ENCODE data around the gene ZNF385B. TPM values are rescaled to one million over a fixed set of nuclear protein-coding genes. Genes with fewer than 3 reads are reported as not detected.
"Not testable (repeated sequence)": the region's sequence is repeated elsewhere in the genome, so short reads cannot be mapped to it uniquely, and the experiment has no call there.

Gene ZNF385B
- total RNA-seq, 6 experiments from 2014 or later, result 0.08 to 0.26 (median 0.22) TPM; not detected in 1

- no peak for DNase-seq
- no peak overlapping the region for H3K4me3 Mint-ChIP-seq
- TF ChIP-seq CTCF (IDR thresholded peaks at IDR 0.05), result no peak
These were observed 224.4 kb downstream of the ZNF385B start for GRCh38 chr2:179636995-179637394.

GRCh38 chr2:179636100-179636980, 225.1 kb downstream of the ZNF385B start:
- Mint-ChIP-seq H3K36me3 (ENCODE audit: low read depth) (peaks cover 5% of the 10 kb centered on the region; the same call in 1 of the 2 replicates), H3K9me3 (no peaks in the 10 kb centered on the region), H3K4me1 (ENCODE audit: low read depth) (peaks cover 16% of the 10 kb centered on the region; the same call in 1 of the 2 replicates), H3K27ac (no peak overlapping the region), H3K27me3 (ENCODE audit: insufficient read depth) (peaks cover 6% of the 10 kb centered on the region; the same call in 1 of the 2 replicates), H3K4me3 (no peak overlapping the region)
- DNase-seq, result no peak
- no peak for TF ChIP-seq CTCF (IDR thresholded peaks at IDR 0.05)

More at GRCh38 chr2:179636995-179637394, 224.4 kb downstream of the ZNF385B start:
- peaks cover 17% of the 10 kb centered on the region; the same call in 1 of the 2 replicates for H3K4me1 Mint-ChIP-seq (ENCODE audit: low read depth)
- H3K27ac Mint-ChIP-seq, result no peak overlapping the region
- H3K36me3 Mint-ChIP-seq (ENCODE audit: low read depth), result peaks cover 5% of the 10 kb centered on the region; the same call in 1 of the 2 replicates
- H3K27me3 Mint-ChIP-seq (ENCODE audit: insufficient read depth), result peaks cover 5% of the 10 kb centered on the region; the same call in 1 of the 2 replicates
- no peaks in the 10 kb centered on the region for H3K9me3 Mint-ChIP-seq

DNA sequence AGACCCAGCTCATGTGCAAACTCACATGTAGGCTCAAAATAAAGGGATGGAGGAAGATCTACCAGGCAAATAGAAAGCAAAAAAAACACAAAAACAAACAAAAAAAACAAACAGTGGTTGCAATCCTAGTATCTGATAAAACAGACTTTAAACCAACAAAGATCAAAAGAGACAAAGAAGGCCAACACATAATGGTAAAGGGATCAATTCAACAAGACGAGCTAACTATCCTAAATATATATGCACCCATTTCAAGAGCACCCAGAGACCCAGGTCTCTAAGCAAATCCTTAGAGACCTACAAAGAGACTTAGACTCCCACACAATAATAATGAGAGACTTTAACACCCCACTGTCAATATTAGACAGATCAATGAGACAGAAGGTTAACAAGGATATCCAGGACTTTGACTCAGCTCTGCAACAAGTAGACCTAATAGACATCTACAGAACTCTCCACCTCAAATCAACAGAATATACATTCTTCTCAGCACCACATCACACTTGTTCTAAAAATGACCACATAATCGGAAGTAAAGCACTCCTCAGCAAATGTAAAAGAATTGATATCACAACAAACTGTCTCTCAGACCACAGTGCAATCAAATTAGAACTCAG, 229.5 kb downstream of the ZNF385B start:
- not testable (repeated sequence) for H3K27me3 Mint-ChIP-seq (ENCODE audit: insufficient read depth); DNase-seq; H3K4me3 Mint-ChIP-seq; H3K9me3 Mint-ChIP-seq; H3K4me1 Mint-ChIP-seq (ENCODE audit: low read depth); H3K36me3 Mint-ChIP-seq (ENCODE audit: low read depth); H3K27ac Mint-ChIP-seq

DNA sequence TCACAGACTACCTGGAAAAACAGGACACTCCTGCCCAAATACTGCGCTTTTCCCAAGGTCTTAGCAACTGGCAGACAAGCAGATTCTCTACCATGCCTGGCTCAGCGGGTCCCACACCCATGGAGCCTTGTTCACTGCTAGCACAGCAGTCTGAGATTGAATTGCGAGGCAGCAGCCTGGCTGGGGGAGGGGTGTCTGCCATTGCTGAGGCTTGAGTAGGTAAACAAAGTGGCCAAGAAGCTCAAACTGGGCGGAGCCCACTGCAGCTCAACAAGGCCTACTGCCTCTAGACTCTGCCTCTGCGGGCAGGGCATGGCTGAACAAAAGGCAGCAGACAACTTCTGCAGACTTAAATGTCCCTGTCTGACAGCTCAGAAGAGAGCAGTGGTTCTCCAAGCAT, 231.6 kb downstream of the ZNF385B start:
- H3K9me3 Mint-ChIP-seq; H3K36me3 Mint-ChIP-seq (ENCODE audit: low read depth); H3K4me3 Mint-ChIP-seq; DNase-seq; H3K4me1 Mint-ChIP-seq (ENCODE audit: low read depth); H3K27me3 Mint-ChIP-seq (ENCODE audit: insufficient read depth); H3K27ac Mint-ChIP-seq: not testable (repeated sequence)

DNA sequence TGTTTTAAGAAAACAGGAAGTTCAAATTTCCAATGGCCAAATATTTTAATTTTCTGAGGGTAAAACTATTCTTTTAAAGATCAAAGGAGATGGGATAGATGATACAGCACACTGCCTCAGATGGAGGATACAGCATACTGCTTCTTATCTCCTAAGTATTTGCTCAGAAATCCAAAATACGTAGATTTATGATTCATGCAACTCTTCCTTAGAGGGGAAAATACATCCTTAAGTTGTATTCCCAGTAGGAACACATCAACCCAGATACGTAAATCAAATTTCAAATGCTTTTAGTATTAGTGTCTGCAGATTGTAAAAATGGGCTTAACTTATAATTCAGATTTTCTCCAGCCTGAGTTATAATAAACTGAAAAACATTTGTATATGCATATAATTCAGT, 235.2 kb downstream of the ZNF385B start:
- Mint-ChIP-seq H3K36me3 (ENCODE audit: low read depth) (no peaks in the 10 kb centered on the region), H3K4me1 (ENCODE audit: low read depth) (peaks cover 16% of the 10 kb centered on the region), H3K27ac (no peak overlapping the region), H3K4me3 (no peak overlapping the region), H3K9me3 (no peaks in the 10 kb centered on the region), H3K27me3 (ENCODE audit: insufficient read depth) (no peaks in the 10 kb centered on the region; the same call in 1 of the 2 replicates)
- DNase-seq, result no peak
- no peak for TF ChIP-seq CTCF (IDR thresholded peaks at IDR 0.05)

GRCh38 chr2:179622635-179623300, 238.6 kb downstream of the ZNF385B start:
- H3K27me3 Mint-ChIP-seq (ENCODE audit: insufficient read depth), result no peaks in the 10 kb centered on the region; the same call in 1 of the 2 replicates
- H3K27ac Mint-ChIP-seq, result no peak overlapping the region

More at GRCh38 chr2:179622635-179623300, 238.6 kb downstream of the ZNF385B start:
- no peaks in the 10 kb centered on the region for H3K9me3 Mint-ChIP-seq
- H3K4me1 Mint-ChIP-seq (ENCODE audit: low read depth), result peaks cover 32% of the 10 kb centered on the region
- no peak for DNase-seq
- H3K36me3 Mint-ChIP-seq (ENCODE audit: low read depth), result peaks cover 5% of the 10 kb centered on the region; the same call in 1 of the 2 replicates
- no peak for TF ChIP-seq CTCF (IDR thresholded peaks at IDR 0.05)
- H3K4me3 Mint-ChIP-seq, result no peak overlapping the region
